Left lobe of liver (tissue), 2 donors: ENCODE data around the gene HIRIP3. TPM values are rescaled to one million over a fixed set of nuclear protein-coding genes. Genes with fewer than 3 reads are reported as not detected.

ENCODE experiments used
- ATAC-seq: fragments of 200-7000 bp; cut with Tn5 transposase; one replicate; pipeline ENCODE4 v1.9.1; 2020; ENCODE audit warnings: mild to moderate bottlenecking, moderate library complexity
- DNase-seq: peaks from one replicate; pipeline ENCODE4 v3.0.0-alpha.2; 2020; ENCODE audit warnings: low spot score
- total RNA-seq: library from RNA; stranded (reverse); gene quantifications from one replicate; pipeline ENCODE4 v1.2.1, GENCODE V29; 2021
- donor health status: DM: no; HTN: no; CAD: no; lungs with moderate emphysema.
- donor health status: DM: no; HTN: yes; CAD: no.

HIRIP3 gene
- total RNA-seq, 1 donor from 2014 or later: 9.2 TPM

DNA sequence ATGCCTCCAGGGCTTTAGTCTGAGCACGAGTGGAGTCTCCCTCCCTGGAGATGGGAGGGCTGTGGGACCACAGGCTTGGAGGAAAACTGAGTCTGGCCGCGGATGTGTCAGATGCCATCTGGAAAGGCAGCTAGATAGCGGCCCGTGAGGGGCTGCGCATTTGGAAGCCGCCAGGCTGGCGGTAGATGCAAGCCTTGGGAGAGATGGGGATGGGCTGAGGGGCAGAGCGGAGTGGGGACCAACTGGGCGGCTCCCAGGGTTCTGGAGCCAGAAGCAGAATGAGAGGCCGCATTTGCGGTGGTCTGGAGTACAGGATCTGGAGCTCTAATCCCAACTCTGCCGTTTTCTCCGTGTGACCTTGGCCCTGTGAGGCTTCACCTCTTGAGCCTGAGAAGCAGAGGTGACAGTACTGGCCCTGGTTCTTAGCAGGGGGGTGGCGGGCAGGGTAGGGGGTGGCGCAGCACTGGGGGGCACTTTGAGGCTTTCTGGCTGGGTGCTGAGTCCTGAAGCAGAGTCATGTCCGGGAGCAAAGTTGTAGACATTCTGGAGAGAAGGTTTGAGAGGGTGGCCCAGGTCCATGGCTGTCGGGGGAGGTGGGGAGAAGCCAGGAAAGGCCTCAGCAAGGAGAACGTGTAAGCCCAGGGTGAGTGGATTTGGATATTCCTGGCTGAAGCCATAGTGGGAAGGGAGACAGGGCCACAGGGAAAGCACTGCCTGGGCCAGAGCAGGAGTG, 7.4 kb upstream of the HIRIP3 start:
- no peak for ATAC-seq
- no peak for DNase-seq

DNA sequence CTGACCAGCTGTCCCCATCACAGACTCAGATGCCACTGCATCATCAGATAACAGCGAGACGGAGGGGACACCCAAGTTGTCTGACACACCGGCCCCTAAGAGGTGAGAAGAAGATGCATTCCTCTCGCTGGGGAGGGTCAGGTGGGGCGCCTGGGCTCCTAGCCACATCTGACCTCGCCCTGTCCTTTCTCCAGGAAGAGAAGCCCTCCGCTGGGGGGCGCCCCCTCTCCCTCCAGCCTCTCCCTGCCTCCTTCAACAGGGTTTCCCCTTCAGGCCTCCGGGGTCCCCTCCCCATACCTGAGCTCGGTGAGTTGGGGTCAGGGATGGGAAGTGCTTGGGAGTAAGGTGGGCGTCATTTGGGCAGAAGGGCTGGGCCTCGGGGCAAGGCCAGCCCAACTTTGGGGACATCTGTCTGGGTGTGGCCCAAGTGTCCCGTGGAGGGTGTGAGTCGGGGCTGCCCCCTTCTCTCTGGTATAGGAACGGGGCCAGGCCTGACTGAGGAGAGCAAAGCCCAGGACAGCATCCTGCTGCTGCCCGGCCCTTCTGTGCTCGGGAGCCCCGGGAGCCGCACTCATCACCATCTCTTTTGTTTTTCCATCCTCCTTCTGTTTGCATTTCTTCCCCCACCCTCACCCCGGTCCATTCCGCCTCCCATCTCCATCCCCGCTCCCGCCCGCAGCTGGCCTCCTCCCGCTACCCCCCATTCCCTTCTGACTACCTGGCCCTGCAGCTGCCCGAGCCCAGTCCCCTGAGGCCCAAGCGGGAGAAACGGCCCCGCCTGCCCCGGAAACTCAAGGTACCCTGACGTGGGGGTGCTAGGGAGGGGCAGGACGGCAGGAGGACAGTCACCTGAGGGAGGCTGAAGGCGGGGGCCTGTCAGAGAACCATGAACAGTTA, 5.6 kb upstream of the HIRIP3 start:
- DNase-seq (no peak), ATAC-seq (no peak)

DNA sequence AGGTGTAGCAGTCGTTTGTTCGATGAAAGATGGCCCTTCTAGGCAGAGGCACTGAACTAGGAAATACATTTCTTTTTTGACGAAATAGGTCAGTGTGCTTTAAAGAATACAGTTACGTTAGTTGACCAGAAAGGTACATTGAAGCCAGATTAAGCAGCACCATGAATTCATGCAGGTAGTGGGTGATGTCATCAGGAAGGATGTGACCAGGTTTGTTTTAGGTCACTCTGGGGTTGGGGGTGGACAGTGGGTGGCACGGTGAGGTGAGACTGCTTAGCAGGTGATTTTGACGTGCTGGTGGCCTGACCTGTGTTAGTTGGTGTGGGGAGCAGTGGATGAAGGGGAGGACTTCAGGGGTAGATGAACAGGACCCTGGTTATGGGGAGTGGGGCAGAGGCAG, 4.2 kb upstream of the HIRIP3 start:
- ATAC-seq: no peak
- DNase-seq: no peak

DNA sequence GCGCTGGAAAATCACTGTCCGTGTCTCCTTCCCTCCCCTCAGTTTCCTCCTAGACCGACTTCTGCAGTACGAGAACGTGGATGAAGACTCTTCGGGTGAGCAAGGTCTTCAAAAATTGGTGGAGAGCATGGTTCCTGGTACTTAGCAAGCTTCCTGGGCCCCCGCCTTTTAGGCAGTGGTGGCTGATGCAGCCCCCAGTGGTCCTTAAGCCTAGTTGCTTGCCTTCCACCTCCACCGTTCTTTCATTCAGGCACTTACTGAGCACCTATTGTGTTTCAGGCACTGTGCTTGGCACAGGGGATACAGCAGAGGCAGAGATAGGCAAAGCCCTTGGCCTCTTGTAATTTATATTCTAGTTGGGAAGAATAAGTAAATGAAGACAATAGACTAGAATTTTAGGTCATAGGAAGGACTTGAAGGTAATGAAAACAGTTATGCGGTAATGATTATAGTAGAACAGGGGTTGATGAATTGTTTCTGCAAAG, 1.4 kb upstream of the HIRIP3 start:
- DNase-seq: no peak

DNA sequence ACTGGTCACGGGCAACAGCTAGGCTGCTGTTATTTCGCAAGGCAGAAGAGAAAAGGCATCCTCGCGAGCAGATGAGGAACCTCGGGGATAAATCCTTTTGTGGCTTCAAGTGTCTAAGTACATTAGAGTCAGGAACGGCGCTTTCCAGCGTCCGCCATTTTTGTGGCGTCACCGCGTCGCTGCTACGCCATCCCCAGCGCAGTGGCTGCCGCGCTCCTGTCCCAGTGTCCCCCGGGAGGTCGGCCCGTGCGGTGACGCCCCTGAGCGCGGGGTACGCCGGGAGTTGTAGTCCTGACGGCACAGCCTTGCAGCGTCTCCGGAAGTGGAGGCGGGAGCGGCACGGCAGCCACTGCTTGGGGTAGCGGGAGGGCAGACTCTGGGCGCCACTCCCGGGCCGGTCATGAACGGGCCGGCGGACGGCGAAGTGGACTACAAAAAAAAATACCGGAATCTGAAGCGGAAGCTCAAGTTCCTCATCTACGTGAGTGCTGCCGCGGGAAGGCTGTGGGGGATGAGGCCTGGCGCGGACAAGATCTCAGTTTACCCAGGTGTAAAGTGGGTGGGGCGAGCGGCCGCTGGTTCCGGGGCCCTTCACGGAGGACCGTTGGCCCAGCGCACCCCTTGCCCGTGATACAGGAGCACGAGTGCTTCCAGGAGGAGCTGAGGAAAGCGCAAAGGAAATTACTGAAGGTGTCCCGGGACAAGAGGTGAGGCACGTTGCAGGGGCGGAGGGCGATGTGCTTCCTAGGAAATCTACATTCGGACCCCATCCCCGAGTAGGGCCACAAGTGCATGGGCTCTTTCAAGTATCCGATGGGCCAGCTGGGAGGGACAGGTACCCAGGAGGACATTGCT, 721 bp upstream of the HIRIP3 start, which contains the start of gene INO80E:
INO80E (plus strand) TSS at position 331 of the 855 bp plus-strand sequence; CDS start at position 401, 70 bp downstream.
- ATAC-seq: peak; percentile 96

More for the DNA sequence above, 1.4 kb upstream of the HIRIP3 start:
- no peak for ATAC-seq

DNA sequence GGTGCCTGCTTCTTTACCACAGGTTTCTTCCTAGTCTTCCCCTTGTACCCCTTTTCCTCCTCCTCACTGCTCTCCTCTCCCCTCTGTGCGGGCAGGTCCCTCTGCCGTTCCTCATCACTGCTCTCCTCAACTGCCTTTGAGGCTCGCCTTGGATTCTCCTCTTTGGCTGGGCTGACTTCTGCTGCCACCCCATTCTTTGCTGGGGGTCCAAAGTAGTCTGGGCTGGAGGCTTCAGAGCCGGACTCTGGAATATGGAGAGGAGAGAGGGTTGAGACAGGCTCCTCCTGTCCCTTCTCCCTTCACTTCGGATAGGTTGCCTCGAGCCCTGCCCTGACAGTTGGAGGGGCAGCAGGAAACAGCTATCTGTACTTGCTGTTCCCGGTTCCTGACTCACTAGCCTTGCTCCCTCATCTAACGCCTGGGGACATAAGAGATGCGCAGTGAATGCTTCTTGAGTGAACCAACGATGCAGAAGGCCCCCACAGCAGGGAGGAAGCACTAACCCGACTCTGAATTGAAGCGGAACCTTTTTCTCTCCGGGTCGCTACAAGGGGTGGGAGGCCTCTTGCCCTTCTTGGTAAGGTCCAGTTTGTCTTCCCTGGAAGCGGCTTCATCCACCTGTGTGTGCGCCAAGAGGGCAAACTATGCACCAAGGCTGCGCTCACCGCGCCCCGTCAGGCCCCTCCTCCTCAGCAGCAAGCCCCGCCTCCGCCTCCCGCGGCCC, 655 bp downstream of the HIRIP3 start:
- ATAC-seq (peak; percentile 78), DNase-seq (no peak)

More for the DNA sequence above, 721 bp upstream of the HIRIP3 start, which contains the start of gene INO80E:
- DNase-seq: peak; percentile 99

DNA sequence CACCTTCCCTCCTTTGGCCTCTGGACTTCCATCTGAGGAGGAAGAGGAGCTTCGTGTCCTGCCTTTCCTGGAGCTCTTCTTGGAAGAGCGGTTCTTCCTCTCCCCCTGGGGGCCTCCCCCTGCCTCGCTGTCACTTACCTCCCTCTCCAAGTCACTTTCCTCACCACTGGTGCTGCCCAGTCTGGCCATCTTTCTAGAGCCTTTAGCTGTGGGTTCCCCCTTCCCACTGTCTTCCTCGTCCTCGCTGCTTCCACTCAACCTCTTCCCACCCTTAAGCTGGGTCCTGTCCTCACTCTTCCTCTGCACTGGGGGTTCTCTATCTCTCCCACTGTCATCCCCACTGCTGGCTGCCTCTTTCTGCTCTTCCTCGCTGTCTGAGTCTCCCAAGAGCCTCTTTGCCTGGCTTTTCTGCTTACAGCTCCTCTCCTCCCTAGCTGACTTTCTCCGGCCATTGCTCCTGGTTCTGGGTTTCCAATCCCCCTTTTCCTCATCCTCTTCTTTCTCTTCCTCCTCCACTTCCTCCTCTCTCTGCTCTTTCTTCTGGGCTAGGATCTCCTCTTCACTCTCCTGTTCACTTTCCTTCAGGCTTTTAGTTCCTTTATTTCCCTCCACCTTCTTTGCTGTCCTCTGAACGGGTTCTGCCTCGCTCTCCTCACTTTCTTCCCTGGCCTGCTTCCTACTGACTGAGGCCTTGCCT, 1.4 kb downstream of the HIRIP3 start:
- no peak for ATAC-seq
- no peak for DNase-seq

DNA sequence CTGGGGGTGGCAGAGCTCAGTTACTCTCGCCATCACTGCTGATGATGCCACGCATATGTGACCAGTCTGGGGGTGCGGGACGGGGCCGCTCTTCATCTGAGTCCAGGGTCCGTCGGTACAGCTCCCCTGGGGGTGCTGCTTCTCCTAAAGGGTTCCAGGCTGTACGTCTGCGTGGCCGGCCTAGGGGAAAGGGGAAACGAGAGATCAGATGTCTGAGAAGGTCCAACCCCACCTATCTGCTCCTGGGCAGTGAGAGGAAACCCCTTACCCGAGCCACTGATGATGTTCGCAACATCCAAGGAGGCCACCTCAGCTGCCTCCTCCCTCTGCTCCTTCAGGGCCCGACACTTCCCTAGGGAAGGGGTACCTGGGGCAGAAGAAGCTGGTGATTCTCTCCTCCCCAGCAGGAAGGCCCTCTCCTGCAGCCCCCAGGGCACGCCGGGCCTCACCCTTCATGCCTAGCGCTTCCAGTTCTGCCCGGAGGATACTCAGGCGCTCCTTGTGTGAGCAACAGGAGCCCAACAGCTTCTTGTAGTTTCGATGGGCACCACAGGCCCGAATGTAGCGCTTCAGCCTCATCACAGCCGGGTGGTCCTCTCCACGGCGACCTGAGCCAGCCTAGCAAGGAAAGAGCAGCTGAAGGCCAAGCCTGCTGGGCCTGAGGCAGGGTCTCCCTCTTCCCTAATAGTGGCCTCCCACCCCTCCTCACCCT, 2.1 kb downstream of the HIRIP3 start:
- DNase-seq (no peak), ATAC-seq (no peak)

DNA sequence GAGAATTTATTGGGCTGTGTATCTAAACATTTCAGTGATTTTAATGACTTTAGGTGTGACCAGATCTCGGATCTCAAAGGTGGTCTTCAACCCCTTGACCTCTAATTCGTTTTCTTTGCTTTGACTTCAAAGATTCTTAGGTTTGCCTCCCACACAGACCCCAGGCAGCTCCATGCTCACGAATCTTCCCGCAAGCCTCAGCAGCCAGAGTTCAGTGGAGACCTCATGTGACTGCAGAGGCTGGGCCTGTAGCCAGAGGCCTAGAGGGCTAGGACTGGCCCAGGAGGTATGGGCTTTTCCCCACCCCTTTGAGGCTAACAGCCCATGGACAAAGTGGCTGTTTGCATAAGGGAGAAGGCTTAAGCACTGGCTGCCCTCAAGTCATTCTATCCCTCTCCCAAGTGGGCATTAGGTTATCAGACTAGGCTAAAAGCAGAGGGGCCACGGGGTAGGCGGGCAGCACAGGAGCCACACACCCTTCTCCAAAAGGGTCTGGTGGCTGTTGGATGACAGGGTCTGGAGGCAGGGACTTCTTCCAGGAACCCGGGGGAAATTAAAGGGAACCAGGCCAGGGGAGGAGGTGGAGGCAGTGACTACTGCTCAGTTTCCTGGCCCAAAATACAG, 3.0 kb downstream of the HIRIP3 start:
- DNase-seq: no peak
- no peak for ATAC-seq

DNA sequence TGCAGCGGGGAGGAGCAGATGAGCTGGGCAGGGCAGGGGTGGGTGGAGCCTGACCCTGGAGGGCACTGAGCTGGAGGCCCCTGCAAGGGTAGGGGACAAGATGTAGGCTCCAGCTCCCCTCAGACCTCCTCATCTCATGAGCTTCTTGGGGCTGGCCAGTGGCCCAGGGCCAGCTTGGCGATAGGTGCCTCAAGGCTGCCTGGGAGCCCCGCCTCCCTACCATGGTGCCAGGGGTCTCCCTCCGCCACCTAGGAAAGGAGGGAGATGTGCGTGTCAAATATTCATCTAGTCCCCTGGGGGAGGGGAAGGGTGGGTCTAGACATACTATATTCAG, 3.9 kb downstream of the HIRIP3 start:
- ATAC-seq (no peak), DNase-seq (no peak)

DNA sequence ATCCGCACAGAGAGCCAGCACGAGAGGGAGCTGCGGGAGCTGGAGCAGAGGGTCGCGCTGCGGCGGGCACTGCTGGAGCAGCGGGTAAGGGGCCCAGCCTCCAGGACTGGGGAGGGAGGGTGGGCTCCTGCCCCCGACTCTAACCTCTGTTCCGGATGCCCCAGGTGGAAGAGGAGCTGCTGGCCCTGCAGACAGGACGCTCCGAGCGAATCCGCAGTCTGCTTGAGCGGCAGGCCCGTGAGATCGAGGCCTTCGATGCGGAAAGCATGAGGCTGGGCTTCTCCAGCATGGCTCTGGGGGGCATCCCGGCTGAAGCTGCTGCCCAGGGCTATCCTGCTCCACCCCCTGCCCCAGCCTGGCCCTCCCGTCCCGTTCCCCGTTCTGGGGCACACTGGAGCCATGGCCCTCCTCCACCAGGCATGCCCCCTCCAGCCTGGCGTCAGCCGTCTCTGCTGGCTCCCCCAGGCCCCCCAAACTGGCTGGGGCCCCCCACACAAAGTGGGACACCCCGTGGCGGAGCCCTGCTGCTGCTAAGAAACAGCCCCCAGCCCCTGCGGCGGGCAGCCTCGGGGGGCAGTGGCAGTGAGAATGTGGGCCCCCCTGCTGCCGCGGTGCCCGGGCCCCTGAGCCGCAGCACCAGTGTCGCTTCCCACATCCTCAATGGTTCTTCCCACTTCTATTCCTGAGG, 4.4 kb downstream of the HIRIP3 start:
- no peak for ATAC-seq

DNA sequence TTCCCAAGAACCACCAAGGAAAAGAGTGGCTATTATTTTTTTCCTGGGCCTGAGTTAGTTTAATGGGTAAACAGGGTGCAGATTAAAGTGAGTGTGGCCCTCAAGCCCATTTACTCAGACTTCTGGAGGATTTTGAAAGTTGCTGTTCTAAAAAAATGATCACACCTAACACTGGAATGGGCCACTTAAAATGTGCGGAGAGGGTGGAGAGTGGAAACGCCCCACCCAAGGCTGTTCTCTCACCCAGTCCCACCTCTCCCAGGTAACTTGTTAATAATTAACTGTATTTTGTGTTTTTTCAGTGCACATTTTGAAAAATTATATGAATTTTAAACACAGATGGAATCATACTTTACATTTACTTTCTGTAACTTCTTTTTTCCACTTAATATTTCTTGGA, 5.4 kb downstream of the HIRIP3 start:
- DNase-seq (no peak), ATAC-seq (no peak)

More for the DNA sequence above, 4.4 kb downstream of the HIRIP3 start:
- DNase-seq: no peak

DNA sequence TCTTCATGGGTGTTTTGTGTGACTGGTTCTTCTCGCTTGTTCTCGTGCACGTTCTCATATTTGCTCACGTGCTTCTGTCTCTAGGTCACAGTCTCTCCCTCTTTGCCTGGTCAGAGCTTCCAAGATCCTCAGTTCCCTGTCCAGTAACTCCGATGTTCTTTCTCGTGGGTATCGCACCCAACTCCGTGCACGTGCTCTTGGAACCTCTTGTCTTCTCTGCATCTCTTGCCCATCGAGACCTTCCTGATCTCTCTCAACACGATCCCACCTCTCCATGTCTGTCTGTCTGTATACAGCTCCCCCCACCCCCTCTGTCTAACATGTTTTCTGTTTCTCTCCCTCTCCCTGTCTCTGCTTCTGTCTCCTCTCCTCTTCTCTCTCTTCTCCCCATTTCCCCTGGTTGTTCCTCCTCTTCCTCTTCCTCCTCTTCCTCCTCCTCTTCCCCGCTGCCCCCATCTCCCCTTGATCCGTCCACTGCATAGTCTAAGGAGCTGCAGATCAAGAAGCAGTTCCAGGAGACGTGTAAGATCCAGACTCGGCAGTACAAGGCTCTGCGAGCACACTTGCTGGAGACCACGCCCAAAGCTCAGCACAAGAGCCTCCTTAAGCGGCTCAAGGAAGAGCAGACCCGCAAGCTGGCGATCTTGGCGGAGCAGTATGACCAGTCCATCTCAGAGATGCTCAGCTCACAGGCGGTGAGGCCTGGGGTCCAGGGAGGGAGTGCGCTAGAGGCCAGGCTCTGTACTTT, 6.1 kb downstream of the HIRIP3 start:
- ATAC-seq: no peak
- no peak for DNase-seq

DNA sequence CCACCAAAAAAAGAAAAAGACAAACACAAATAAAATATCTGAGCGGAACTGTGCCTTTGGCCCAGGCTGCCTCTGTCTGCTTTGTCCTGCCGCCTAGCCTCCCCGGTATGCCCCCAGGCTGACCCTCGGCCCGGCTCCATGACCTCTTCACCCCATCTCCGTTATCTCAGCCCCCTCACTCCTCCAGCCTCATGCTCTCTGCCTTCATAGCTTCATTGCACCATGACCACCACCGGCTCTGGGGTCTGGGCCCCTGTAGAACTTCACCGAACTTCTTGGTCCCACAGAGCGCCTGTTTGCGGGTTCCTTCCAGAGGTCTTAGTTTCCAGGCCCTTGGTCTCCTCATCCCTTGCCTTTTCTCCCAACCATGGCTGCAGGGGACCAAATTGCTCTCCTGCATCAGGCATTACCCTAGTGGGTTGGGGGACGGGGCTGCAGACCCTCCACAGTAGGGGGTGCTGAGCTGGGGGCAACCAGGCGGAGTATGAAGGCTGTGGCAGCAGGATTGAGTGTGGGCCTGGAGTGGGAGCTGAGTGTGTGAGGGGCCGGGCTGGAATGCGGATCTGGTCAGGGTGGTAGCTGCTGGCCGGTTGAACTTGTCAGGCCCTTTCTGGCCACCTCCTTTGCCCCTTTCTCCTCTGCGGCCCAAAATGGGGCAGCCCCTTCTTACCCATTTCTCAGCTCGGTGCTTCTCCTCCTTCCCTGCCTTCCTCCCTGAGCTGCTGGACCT, 6.9 kb downstream of the HIRIP3 start:
- DNase-seq (no peak), ATAC-seq (no peak)

DNA sequence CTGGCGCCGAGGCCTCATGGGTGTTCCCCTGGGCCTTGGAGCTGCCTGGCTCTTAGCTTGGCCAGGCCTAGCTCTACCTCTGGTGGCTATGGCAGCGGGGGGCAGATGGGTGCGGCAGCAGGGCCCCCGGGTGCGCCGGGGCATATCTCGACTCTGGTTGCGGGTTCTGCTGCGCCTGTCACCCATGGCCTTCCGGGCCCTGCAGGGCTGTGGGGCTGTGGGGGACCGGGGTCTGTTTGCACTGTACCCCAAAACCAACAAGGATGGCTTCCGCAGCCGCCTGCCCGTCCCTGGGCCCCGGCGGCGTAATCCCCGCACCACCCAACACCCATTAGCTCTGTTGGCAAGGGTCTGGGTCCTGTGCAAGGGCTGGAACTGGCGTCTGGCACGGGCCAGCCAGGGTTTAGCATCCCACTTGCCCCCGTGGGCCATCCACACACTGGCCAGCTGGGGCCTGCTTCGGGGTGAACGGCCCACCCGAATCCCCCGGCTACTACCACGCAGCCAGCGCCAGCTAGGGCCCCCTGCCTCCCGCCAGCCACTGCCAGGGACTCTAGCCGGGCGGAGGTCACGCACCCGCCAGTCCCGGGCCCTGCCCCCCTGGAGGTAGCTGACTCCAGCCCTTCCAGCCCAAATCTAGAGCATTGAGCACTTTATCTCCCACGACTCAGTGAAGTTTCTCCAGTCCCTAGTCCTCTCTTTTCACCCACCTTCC, 7.9 kb downstream of the HIRIP3 start:
- ATAC-seq: no peak
- DNase-seq: no peak

DNA sequence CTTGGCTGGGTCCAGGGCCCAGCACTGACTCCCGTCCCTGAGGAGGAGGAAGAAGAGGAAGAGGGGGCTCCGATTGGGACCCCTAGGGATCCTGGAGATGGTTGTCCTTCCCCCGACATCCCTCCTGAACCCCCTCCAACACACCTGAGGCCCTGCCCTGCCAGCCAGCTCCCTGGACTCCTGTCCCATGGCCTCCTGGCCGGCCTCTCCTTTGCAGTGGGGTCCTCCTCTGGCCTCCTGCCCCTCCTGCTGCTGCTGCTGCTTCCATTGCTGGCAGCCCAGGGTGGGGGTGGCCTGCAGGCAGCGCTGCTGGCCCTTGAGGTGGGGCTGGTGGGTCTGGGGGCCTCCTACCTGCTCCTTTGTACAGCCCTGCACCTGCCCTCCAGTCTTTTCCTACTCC, 8.5 kb downstream of the HIRIP3 start:
- DNase-seq (no peak), ATAC-seq (no peak)
